RWPE2 (cell line): Measurements from ENCODE around the gene RACK1.
"Not testable (repeated sequence)": the region's sequence is repeated elsewhere in the genome, so short reads cannot be mapped to it uniquely, and the experiment has no call there.

ENCODE experiments used
- ATAC-seq: fragments of 200-7000 bp; cut with Tn5 transposase; 3 replicates; pipeline ENCODE4 v1.9.1; 2021; ENCODE audit warnings: low read depth
- DNase-seq: peaks from one replicate; pipeline ENCODE4 v3.0.0-alpha.2; 2020; ENCODE audit warnings: low spot score
- H3K27ac ChIP-seq: fragments of 450-650 bp; 2 replicates; pipeline ENCODE4 v1.5.1; 2017; ENCODE audit warnings: mild to moderate bottlenecking; ENCODE audit not compliant: poor library complexity, severe bottlenecking
- H3K27me3 ChIP-seq: fragments of 250-450 bp; sonication (Bioruptor Pico); 2 replicates; pipeline ENCODE4 v1.5.1; 2021; ENCODE audit warnings: mild to moderate bottlenecking, moderate library complexity; ENCODE audit not compliant: insufficient read depth, poor library complexity, severe bottlenecking
- H3K36me3 ChIP-seq: fragments of 250-450 bp; sonication (Bioruptor Pico); 2 replicates; pipeline ENCODE4 v1.5.1; 2020; ENCODE audit warnings: low read depth, mild to moderate bottlenecking, moderate library complexity
- H3K4me1 ChIP-seq: fragments of 250-450 bp; sonication (Bioruptor Pico); 2 replicates; pipeline ENCODE4 v1.5.1; 2021; ENCODE audit warnings: mild to moderate bottlenecking, moderate library complexity; ENCODE audit not compliant: insufficient read depth, poor library complexity, severe bottlenecking
- H3K4me3 ChIP-seq: fragments of 250-450 bp; sonication (Bioruptor Pico); 2 replicates; pipeline ENCODE4 v1.5.1; 2021; ENCODE audit warnings: mild to moderate bottlenecking, moderate library complexity; ENCODE audit not compliant: severe bottlenecking
- H3K9me3 ChIP-seq: fragments of 250-450 bp; sonication (Bioruptor Pico); 2 replicates; pipeline ENCODE4 v1.5.1; 2021; ENCODE audit warnings: mild to moderate bottlenecking, moderate library complexity; ENCODE audit not compliant: severe bottlenecking
- TF ChIP-seq, protein P1 (sequence below): fragments of 450-650 bp; IDR thresholded peaks from one replicate; pipeline ENCODE4 v1.5.1; 2017; ENCODE audit warnings: mild to moderate bottlenecking, moderate library complexity; ENCODE audit not compliant: poor library complexity, severe bottlenecking

Gene RACK1

DNA sequence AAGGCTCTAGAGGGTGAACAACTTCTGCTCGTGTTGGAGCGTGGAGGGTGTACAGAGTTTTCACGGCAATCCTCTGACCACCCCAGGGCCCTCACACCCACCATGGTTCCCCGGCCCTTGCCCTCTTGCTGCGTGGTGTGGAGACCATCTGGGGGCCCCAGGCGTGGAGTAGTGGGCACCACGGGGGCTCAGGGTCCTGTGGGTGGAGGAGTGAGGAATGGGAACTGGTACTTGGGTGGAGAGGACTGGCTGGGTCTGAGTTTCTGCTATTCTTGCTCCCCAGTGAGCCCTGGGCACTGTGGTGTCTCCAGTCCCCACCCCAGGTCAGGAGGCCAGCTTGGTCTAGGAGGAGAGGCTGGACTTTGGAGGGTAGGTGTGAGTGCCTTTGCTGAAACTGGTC, 39.2 kb upstream of the RACK1 start:
- Histone ChIP-seq H3K27me3 (no peaks in the 10 kb centered on the region), H3K36me3 (no peaks in the 10 kb centered on the region), H3K9me3 (no peaks in the 10 kb centered on the region), H3K4me1 (no peaks in the 10 kb centered on the region), H3K4me3 (no peak overlapping the region), H3K27ac (no peak overlapping the region)
- DNase-seq, result no peak
- ATAC-seq, result no peak
- TF ChIP-seq, protein P1, sequence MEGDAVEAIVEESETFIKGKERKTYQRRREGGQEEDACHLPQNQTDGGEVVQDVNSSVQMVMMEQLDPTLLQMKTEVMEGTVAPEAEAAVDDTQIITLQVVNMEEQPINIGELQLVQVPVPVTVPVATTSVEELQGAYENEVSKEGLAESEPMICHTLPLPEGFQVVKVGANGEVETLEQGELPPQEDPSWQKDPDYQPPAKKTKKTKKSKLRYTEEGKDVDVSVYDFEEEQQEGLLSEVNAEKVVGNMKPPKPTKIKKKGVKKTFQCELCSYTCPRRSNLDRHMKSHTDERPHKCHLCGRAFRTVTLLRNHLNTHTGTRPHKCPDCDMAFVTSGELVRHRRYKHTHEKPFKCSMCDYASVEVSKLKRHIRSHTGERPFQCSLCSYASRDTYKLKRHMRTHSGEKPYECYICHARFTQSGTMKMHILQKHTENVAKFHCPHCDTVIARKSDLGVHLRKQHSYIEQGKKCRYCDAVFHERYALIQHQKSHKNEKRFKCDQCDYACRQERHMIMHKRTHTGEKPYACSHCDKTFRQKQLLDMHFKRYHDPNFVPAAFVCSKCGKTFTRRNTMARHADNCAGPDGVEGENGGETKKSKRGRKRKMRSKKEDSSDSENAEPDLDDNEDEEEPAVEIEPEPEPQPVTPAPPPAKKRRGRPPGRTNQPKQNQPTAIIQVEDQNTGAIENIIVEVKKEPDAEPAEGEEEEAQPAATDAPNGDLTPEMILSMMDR, result no peak

GRCh38 chr5:181282415-181282814, 38.7 kb upstream of the RACK1 start:
- H3K27ac ChIP-seq, DNase-seq, H3K27me3 ChIP-seq, H3K36me3 ChIP-seq, ATAC-seq, H3K4me3 ChIP-seq, H3K4me1 ChIP-seq, H3K9me3 ChIP-seq: not testable (repeated sequence)

DNA sequence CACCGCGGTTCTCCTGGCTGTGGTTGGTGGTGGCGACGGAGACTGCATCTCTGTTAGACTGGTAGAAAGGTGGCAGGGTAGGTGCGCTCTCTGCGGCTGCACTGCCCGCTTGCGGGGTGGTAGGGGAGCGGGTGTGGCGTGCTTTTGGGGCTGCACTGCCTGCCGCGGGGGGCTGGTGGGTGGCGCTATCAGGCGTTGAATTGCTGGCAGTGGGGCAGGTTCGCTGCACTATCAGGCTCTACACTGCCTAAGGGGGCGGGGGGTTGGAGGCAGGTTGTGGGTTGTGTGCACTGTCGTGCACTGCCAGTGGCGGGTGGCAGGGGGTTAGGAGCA, 38.2 kb upstream of the RACK1 start:
- Histone ChIP-seq H3K27ac (no peak overlapping the region), H3K27me3 (no peaks in the 10 kb centered on the region), H3K9me3 (no peaks in the 10 kb centered on the region), H3K4me3 (no peak overlapping the region), H3K4me1 (no peaks in the 10 kb centered on the region), H3K36me3 (no peaks in the 10 kb centered on the region)
- DNase-seq (no peak), ATAC-seq (no peak)
- TF ChIP-seq, protein P1, result no peak

GRCh38 chr5:181281077-181281983, 37.6 kb upstream of the RACK1 start:
- H3K27ac ChIP-seq, result no peak overlapping the region
- no peak; the same call in 2 of the 3 replicates for ATAC-seq
- DNase-seq, result no peak

DNA sequence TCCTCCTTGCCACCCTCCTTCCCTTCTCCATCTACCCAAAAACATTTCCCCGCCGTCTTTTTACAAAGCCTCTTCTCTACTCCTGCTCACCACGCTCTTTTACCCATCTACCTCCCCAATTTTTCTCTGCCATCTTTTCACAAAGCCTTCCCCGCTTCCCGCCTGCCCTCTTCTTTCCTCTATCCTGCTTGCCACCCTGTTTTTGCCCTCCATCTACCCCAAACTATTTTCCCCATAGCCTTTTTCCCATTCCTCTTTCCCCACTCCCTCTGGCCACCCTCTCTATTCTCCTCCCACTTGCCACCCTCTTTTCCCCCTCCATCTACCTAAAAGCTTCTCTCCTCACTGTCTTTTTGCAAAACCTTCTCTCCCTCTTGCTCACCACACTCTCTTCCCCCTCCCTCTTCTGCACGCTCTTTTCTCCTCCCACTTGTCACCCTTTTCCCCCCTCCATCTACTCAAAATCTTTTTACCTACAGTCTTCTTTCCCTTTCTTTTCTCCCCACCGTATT, 36.6 kb upstream of the RACK1 start:
- ATAC-seq (no peak), DNase-seq (no peak)
- H3K4me1 ChIP-seq, result no peaks in the 10 kb centered on the region
- no peak overlapping the region for H3K4me3 ChIP-seq
- H3K27ac ChIP-seq, result no peak overlapping the region
- no peaks in the 10 kb centered on the region for H3K36me3 ChIP-seq
- H3K9me3 ChIP-seq, result no peaks in the 10 kb centered on the region
- no peaks in the 10 kb centered on the region for H3K27me3 ChIP-seq
- TF ChIP-seq, protein P1, result no peak

More at GRCh38 chr5:181281077-181281983, 37.6 kb upstream of the RACK1 start:
- Histone ChIP-seq H3K36me3 (no peaks in the 10 kb centered on the region), H3K4me3 (no peak overlapping the region), H3K4me1 (no peaks in the 10 kb centered on the region), H3K27me3 (no peaks in the 10 kb centered on the region), H3K9me3 (no peaks in the 10 kb centered on the region)
- TF ChIP-seq, protein P1, result no peak
